HG03025 (cell line): Measurements from ENCODE around the gene VIPR2.
"Not testable (repeated sequence)": the region's sequence is repeated elsewhere in the genome, so short reads cannot be mapped to it uniquely, and the experiment has no call there.

Experiments used
- ATAC-seq: cut with Tn5 transposase; IDR thresholded peaks from one replicate; pipeline ENCODE4 v1.9.1; 2021; ENCODE audit warnings: mild to moderate bottlenecking, moderate library complexity; ENCODE audit not compliant: unreplicated experiment, low FRiP score

The VIPR2 gene

GRCh38 chr7:158997471-158997870 lies 147.2 kb downstream of the VIPR2 start:
- ATAC-seq = no peak

GRCh38 chr7:158997110-158997453 lies 147.6 kb downstream of the VIPR2 start:
- no peak for ATAC-seq

- ATAC-seq = no peak
Measured at GRCh38 chr7:158996214-158997109, 148.2 kb downstream of the VIPR2 start.

- ATAC-seq = no peak
Measured at GRCh38 chr7:158995514-158995913, 149.2 kb downstream of the VIPR2 start.

GRCh38 chr7:158994687-158995086 lies 150.0 kb downstream of the VIPR2 start:
- no peak for ATAC-seq

GRCh38 chr7:158993591-158993990 lies 151.1 kb downstream of the VIPR2 start:
- no peak for ATAC-seq

GRCh38 chr7:158992759-158993158 lies 151.9 kb downstream of the VIPR2 start:
- ATAC-seq = no peak

- no peak for ATAC-seq
Measured at GRCh38 chr7:158991824-158992621, 152.6 kb downstream of the VIPR2 start.

- ATAC-seq = no peak
Measured at GRCh38 chr7:158988996-158989395, 155.7 kb downstream of the VIPR2 start.

- no peak for ATAC-seq
Measured at GRCh38 chr7:158988302-158988862, 156.3 kb downstream of the VIPR2 start.

GRCh38 chr7:158987691-158988090 lies 157.0 kb downstream of the VIPR2 start:
- ATAC-seq = no peak

- no peak for ATAC-seq
Measured at GRCh38 chr7:158985583-158985982, 159.1 kb downstream of the VIPR2 start.

- ATAC-seq = not testable (repeated sequence)
Measured at GRCh38 chr7:158984007-158984406, 160.7 kb downstream of the VIPR2 start.

- not testable (repeated sequence) for ATAC-seq
Measured at GRCh38 chr7:158982080-158982479, 162.6 kb downstream of the VIPR2 start.

- no peak for ATAC-seq
Measured at GRCh38 chr7:158979635-158980351, 164.9 kb downstream of the VIPR2 start.

- no peak for ATAC-seq
Measured at GRCh38 chr7:158979023-158979529, 165.6 kb downstream of the VIPR2 start.
